ENCODE data around the gene PPP6R2. TPM values are rescaled to one million over a fixed set of nuclear protein-coding genes. Genes with fewer than 3 reads are reported as not detected.

The PPP6R2 gene
- total RNA-seq, 1 experiment from 2014 or later, result 47.8 TPM

- TF ChIP-seq E2F1 (CRISPR knock-in tag; IDR thresholded peaks at IDR 0.05), result no peak
- no peak for TF ChIP-seq ZNF396 (CRISPR knock-in tag; IDR thresholded peaks at IDR 0.05; ENCODE audit: borderline replicate concordance)
- TF ChIP-seq EMX1 (CRISPR knock-in tag; IDR thresholded peaks at IDR 0.05), result no peak
- TF ChIP-seq ZNF317 (CRISPR knock-in tag; IDR thresholded peaks at IDR 0.05; ENCODE audit: borderline replicate concordance, low read depth), result no peak
- no peak for TF ChIP-seq IRF2 (CRISPR knock-in tag; IDR thresholded peaks at IDR 0.05; ENCODE audit: borderline replicate concordance, low read depth)
- TF ChIP-seq NR1H2 (CRISPR knock-in tag; IDR thresholded peaks at IDR 0.05), result no peak
- TF ChIP-seq ZNF281 (CRISPR knock-in tag; IDR thresholded peaks at IDR 0.05), result no peak
- TF ChIP-seq RORB (CRISPR knock-in tag; IDR thresholded peaks at IDR 0.05), result no peak
Observed at GRCh38 chr22:50361222-50361621, 18.1 kb downstream of the PPP6R2 start (continued).

- Mint-ChIP-seq H3K9me3 (no peaks in the 10 kb centered on the region), H3K36me3 (peaks cover 16% of the 10 kb centered on the region), H3K27ac (peak overlapping the region; percentile 43; the same call in 1 of the 2 replicates), H3K4me1 (no peaks in the 10 kb centered on the region), H3K27me3 (ENCODE audit: low read depth) (no peaks in the 10 kb centered on the region), H3K4me3 (no peak overlapping the region)
- ATAC-seq, result no peak
- CTCF ChIA-PET, result interaction anchor here (1.3 kb wide), 2 partner anchors 35 to 94 kb away, joined by 3 read pairs; no protein-coding TSS in a partner anchor
- POLR2A ChIA-PET, result no interaction called here
- no peak for DNase-seq (ENCODE audit: low spot score)
- TF ChIP-seq CREB1 (CRISPR knock-in tag; IDR thresholded peaks at IDR 0.05) (no peak), HMGXB4 (CRISPR knock-in tag; IDR thresholded peaks at IDR 0.05) (no peak), TCF7 (CRISPR knock-in tag; IDR thresholded peaks at IDR 0.05; ENCODE audit: low read depth) (no peak), ZNF317 (CRISPR knock-in tag; IDR thresholded peaks at IDR 0.05; ENCODE audit: borderline replicate concordance, low read depth) (no peak), ZNF671 (CRISPR knock-in tag; IDR thresholded peaks at IDR 0.05) (no peak), ZBTB43 (CRISPR knock-in tag; IDR thresholded peaks at IDR 0.05) (no peak), JAZF1 (CRISPR knock-in tag; IDR thresholded peaks at IDR 0.05) (no peak), ATF1 (CRISPR knock-in tag; IDR thresholded peaks at IDR 0.05) (no peak), TEAD1 (CRISPR knock-in tag; IDR thresholded peaks at IDR 0.05) (no peak), ZNF532 (CRISPR knock-in tag; IDR thresholded peaks at IDR 0.05; ENCODE audit: borderline replicate concordance) (no peak), AR (CRISPR knock-in tag; IDR thresholded peaks at IDR 0.05) (no peak), SP1 (CRISPR knock-in tag; conservative IDR thresholded peaks at IDR 0.05) (no peak)
Observed at GRCh38 chr22:50361688-50362087, 18.6 kb downstream of the PPP6R2 start.
